Neural cell (in vitro differentiated cells): ENCODE measurements around the gene CHML.

Experiments used
- EZH2 ChIP-seq: fragments of 200-600, 300-800 bp; shearing (Covaris generic), sonication (generic); IDR thresholded peaks from 2 replicates; pipeline ENCODE4 v1.6.1; 2014; ENCODE audit warnings: antibody characterized with exemption, low read length, borderline replicate concordance, mild to moderate bottlenecking; ENCODE audit not compliant: insufficient read depth, poor library complexity, severe bottlenecking
- MXI1 ChIP-seq: fragments of 450-650 bp; conservative IDR thresholded peaks from 2 replicates; pipeline ENCODE4 v1.6.1; 2014; ENCODE audit warnings: antibody characterized with exemption, mild to moderate bottlenecking; ENCODE audit not compliant: poor library complexity, severe bottlenecking
- POLR2AphosphoS5 ChIP-seq: IDR thresholded peaks from 2 replicates; pipeline ENCODE4 v1.6.1; 2012
- REST ChIP-seq: IDR thresholded peaks from 2 replicates; pipeline ENCODE4 v1.6.1; 2012; ENCODE audit warnings: borderline replicate concordance
- TAF1 ChIP-seq: IDR thresholded peaks from 2 replicates; pipeline ENCODE4 v1.6.1; 2012; ENCODE audit warnings: low read depth
- TF ChIP-seq, protein P1 (sequence below): fragments of 450-650 bp; IDR thresholded peaks from 2 replicates; pipeline ENCODE4 v1.5.1; 2014; ENCODE audit warnings: antibody characterized with exemption, mild to moderate bottlenecking, moderate library complexity; ENCODE audit not compliant: poor library complexity, severe bottlenecking

DNA sequence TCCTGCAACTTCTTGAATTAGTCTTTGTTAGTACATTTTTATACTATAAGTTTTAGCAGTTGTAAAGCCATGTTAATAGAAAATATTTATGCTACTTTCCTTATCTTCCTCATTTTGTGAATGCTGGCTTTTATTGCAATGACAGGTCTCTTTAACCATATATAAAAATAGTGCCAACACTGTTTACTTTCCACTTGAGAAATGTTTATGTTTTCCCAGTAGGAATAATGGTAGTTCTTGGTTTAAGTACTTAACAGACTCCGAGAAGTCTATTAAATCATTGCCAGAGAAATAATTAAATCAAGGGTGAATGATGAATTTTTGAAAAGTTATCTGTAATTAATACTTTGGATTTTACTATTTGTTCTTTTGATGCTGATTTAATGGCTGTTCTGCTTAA is 9.7 kb downstream of the CHML start:
- TF ChIP-seq, protein P1, sequence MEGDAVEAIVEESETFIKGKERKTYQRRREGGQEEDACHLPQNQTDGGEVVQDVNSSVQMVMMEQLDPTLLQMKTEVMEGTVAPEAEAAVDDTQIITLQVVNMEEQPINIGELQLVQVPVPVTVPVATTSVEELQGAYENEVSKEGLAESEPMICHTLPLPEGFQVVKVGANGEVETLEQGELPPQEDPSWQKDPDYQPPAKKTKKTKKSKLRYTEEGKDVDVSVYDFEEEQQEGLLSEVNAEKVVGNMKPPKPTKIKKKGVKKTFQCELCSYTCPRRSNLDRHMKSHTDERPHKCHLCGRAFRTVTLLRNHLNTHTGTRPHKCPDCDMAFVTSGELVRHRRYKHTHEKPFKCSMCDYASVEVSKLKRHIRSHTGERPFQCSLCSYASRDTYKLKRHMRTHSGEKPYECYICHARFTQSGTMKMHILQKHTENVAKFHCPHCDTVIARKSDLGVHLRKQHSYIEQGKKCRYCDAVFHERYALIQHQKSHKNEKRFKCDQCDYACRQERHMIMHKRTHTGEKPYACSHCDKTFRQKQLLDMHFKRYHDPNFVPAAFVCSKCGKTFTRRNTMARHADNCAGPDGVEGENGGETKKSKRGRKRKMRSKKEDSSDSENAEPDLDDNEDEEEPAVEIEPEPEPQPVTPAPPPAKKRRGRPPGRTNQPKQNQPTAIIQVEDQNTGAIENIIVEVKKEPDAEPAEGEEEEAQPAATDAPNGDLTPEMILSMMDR = no peak
- TF ChIP-seq TAF1 = no peak
- no peak for TF ChIP-seq EZH2
- TF ChIP-seq POLR2AphosphoS5 = no peak
- TF ChIP-seq REST = no peak
- no peak for TF ChIP-seq MXI1
